ENCODE data around the gene FANCD2OS. TPM values are rescaled to one million over a fixed set of nuclear protein-coding genes. Genes with fewer than 3 reads are reported as not detected.
"Not testable (repeated sequence)": the region's sequence is repeated elsewhere in the genome, so short reads cannot be mapped to it uniquely, and the experiment has no call there.

Gene FANCD2OS
- total and polyA plus RNA-seq, 4 donors = not detected

DNA sequence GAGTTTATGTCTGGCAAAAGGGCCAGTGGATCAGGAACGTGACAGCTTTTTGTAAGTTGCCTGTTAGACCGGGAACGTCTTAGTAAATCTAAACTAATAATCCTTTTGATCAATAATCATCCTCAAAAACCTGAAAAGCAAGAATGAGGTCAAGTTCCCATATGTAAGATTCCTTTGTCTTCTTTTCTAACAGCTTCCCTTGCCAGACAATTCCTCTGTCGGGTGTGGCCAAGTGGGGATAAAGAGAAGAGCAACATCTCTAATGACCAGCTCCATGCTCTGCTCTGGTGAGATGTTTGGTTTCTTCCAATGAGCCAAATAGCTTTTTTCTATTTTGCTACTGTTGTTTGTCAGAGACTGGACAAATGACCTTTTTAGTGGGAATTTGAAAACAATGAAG is 19.8 kb downstream of the FANCD2OS start:
- intact Hi-C loops (cut with DNase I) = no loop called here
- Histone ChIP-seq H3K36me3 (ENCODE audit: control insufficient read depth in 1 of 2, insufficient read depth in 2 of 2, low read length in 1 of 2) (no peaks in the 10 kb centered on the region), H3K9me3 (ENCODE audit: control insufficient read depth, low read length) (no peaks in the 10 kb centered on the region), H3K4me3 (ENCODE audit: low read length in 2 of 2) (no peak overlapping the region), H3K27me3 (ENCODE audit: control insufficient read depth in 1 of 2, insufficient read depth in 2 of 2, low read length in 1 of 2) (no peaks in the 10 kb centered on the region), H3K4me1 (ENCODE audit: control insufficient read depth in 1 of 2, insufficient read depth in 2 of 2, low read length in 2 of 2) (no peaks in the 10 kb centered on the region), H3K27ac (ENCODE audit: low read depth in 1 of 2, low read length in 2 of 2) (no peak overlapping the region)
- DNase-seq (no peak), ATAC-seq (ENCODE audit: low FRiP score) (no peak)
- 93 to 94% methylated on average over 4 of the region's 4 CpGs for WGBS, 2 donors

DNA sequence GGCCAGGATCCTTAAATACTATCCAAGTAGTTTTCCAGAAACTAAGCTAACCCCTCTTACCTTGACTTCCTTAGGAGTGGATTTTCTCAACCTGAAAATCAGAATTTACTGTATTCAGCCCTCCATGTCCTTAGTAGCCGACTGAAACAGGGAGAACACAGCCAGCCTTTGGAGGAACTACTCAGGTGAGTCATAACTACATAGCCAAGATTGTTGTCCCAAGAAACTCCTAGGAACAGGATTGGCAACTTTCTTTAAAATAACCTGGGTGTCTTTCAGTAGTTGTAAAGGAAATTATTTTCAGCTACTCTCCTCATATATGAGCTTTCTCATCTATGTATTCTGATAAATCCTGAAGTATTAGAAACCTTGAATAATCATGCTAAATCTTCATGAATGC is 22.3 kb downstream of the FANCD2OS start:
- intact Hi-C loops (cut with DNase I) = no loop called here
- H3K27ac ChIP-seq (ENCODE audit: low read depth in 1 of 2, low read length in 2 of 2) = no peak overlapping the region
- H3K27me3 ChIP-seq (ENCODE audit: control insufficient read depth in 1 of 2, insufficient read depth in 2 of 2, low read length in 1 of 2) = no peaks in the 10 kb centered on the region
- H3K9me3 ChIP-seq (ENCODE audit: control insufficient read depth, low read length) = no peaks in the 10 kb centered on the region
- 95 to 97% methylated on average over 1 of the region's 1 CpG for WGBS, 2 donors
- H3K36me3 ChIP-seq (ENCODE audit: control insufficient read depth in 1 of 2, insufficient read depth in 2 of 2, low read length in 1 of 2) = no peaks in the 10 kb centered on the region
- H3K4me1 ChIP-seq (ENCODE audit: control insufficient read depth in 1 of 2, insufficient read depth in 2 of 2, low read length in 2 of 2) = no peaks in the 10 kb centered on the region
- no peak for ATAC-seq (ENCODE audit: low FRiP score)
- no peak overlapping the region for H3K4me3 ChIP-seq (ENCODE audit: low read length in 2 of 2)
- DNase-seq = no peak

DNA sequence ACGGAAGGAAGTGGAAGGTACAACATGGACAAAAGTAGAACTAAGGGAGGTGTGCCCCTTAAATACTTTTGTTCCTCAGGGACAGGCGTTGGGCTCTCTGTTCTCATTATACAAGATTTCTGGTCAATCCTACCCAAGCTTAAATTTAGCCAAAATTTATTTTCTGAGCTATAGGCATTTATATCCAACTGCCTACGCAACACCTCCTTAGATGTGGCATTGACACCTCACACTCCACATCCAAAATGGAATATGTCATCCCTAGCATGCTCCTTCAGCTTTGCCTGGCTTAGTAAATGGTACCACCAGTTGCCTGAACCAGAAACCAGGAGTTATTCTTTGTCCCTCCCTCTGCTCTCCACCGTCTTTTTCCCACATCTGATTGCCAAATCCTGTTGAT is 26.2 kb downstream of the FANCD2OS start:
- no peaks in the 10 kb centered on the region for H3K36me3 ChIP-seq (ENCODE audit: control insufficient read depth in 1 of 2, insufficient read depth in 2 of 2, low read length in 1 of 2)
- DNase-seq (no peak), ATAC-seq (ENCODE audit: low FRiP score) (no peak)
- H3K27ac ChIP-seq (ENCODE audit: low read depth in 1 of 2, low read length in 2 of 2) = no peak overlapping the region
- H3K27me3 ChIP-seq (ENCODE audit: control insufficient read depth in 1 of 2, insufficient read depth in 2 of 2, low read length in 1 of 2) = no peaks in the 10 kb centered on the region
- no peaks in the 10 kb centered on the region for H3K4me1 ChIP-seq (ENCODE audit: control insufficient read depth in 1 of 2, insufficient read depth in 2 of 2, low read length in 2 of 2)
- H3K4me3 ChIP-seq (ENCODE audit: low read length in 2 of 2) = no peak overlapping the region
- intact Hi-C loops (cut with DNase I) = no loop called here
- WGBS, 2 donors = 89 to 92% methylated on average over 4 of the region's 4 CpGs
- H3K9me3 ChIP-seq (ENCODE audit: control insufficient read depth, low read length) = no peaks in the 10 kb centered on the region

DNA sequence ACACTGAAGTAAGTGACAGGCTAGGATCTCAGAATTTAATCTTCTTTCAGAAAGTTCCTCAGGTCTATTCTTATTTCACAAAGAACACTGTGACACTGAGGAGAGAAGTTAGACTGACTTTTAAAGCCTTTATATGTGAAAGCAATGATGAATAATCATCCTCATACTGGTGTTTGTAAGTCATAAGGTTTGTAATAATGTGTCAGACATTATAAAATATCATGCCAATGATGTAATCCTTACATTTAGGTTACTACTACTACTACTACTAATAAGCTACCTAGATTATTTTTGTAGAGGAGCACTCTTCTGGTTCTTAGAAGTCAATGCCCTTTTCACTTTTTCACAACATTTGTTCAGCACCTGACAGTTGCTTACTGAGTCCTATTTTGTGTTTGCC is 33.4 kb downstream of the FANCD2OS start:
- intact Hi-C loops (cut with DNase I) = no loop called here
- H3K36me3 ChIP-seq (ENCODE audit: control insufficient read depth in 1 of 2, insufficient read depth in 2 of 2, low read length in 1 of 2) = no peaks in the 10 kb centered on the region
- H3K27ac ChIP-seq (ENCODE audit: low read depth in 1 of 2, low read length in 2 of 2) = no peak overlapping the region
- H3K4me1 ChIP-seq (ENCODE audit: control insufficient read depth in 1 of 2, insufficient read depth in 2 of 2, low read length in 2 of 2) = no peaks in the 10 kb centered on the region
- no peak for ATAC-seq (ENCODE audit: low FRiP score)
- no peak overlapping the region for H3K4me3 ChIP-seq (ENCODE audit: low read length in 2 of 2)
- no peaks in the 10 kb centered on the region for H3K27me3 ChIP-seq (ENCODE audit: control insufficient read depth in 1 of 2, insufficient read depth in 2 of 2, low read length in 1 of 2)
- DNase-seq = no peak
- no peaks in the 10 kb centered on the region for H3K9me3 ChIP-seq (ENCODE audit: control insufficient read depth, low read length)

DNA sequence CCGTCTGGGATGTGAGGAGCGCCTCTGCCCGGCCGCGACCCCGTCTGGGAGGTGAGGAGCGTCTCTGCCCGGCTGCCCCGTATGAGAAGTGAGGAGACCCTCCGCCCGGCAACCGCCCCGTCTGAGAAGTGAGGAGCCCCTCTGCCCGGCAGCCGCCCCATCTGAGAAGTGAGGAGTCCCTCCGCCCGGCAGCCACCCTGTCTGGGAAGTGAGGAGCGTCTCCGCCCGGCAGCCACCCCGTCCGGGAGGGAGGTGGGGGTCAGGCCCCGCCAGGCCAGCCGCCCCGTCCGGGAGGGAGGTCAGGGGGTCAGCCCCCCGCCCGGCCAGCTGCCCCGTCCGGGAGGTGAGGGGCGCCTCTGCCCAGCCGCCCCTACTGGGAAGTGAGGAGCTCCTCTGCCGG is 38.0 kb downstream of the FANCD2OS start:
- 96 to 97% methylated on average over 19 to 32 of the region's 33 CpGs for WGBS, 2 donors
- ATAC-seq (ENCODE audit: low FRiP score); intact Hi-C loops (cut with DNase I): not testable (repeated sequence)

DNA sequence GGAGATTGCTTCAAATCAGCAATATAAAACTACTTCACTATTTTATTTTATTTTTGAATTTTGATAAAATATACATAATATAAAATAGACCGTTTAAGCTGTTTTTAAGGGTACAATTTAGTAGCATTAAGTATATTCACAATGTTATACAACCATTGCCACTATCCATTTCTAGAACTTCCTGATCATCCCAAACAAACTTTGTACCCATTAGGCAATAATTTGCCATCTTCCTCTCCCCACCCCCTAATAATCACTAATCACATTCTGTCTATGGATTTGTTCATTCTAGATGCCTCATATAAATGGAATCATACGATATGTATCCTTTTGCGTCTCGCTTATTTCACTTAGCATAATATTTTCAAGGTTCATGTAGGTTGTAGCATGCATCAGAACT is 53.0 kb downstream of the FANCD2OS start:
- no peaks in the 10 kb centered on the region for H3K27me3 ChIP-seq (ENCODE audit: control insufficient read depth in 1 of 2, insufficient read depth in 2 of 2, low read length in 1 of 2)
- H3K4me3 ChIP-seq (ENCODE audit: low read length in 2 of 2) = no peak overlapping the region
- ATAC-seq (ENCODE audit: low FRiP score) (no peak), DNase-seq (no peak)
- H3K27ac ChIP-seq (ENCODE audit: low read depth in 1 of 2, low read length in 2 of 2) = no peak overlapping the region
- intact Hi-C loops (cut with DNase I) = no loop called here
- H3K4me1 ChIP-seq (ENCODE audit: control insufficient read depth in 1 of 2, insufficient read depth in 2 of 2, low read length in 2 of 2) = no peaks in the 10 kb centered on the region
- WGBS, 2 donors = 95% methylated on average over 4 of the region's 4 CpGs
- no peaks in the 10 kb centered on the region for H3K36me3 ChIP-seq (ENCODE audit: control insufficient read depth in 1 of 2, insufficient read depth in 2 of 2, low read length in 1 of 2)
- no peaks in the 10 kb centered on the region for H3K9me3 ChIP-seq (ENCODE audit: control insufficient read depth, low read length)

More for the DNA sequence above, 38.0 kb downstream of the FANCD2OS start:
- H3K4me3 ChIP-seq (ENCODE audit: low read length in 2 of 2); H3K27ac ChIP-seq (ENCODE audit: low read depth in 1 of 2, low read length in 2 of 2); DNase-seq; H3K27me3 ChIP-seq (ENCODE audit: control insufficient read depth in 1 of 2, insufficient read depth in 2 of 2, low read length in 1 of 2); H3K4me1 ChIP-seq (ENCODE audit: control insufficient read depth in 1 of 2, insufficient read depth in 2 of 2, low read length in 2 of 2); H3K36me3 ChIP-seq (ENCODE audit: control insufficient read depth in 1 of 2, insufficient read depth in 2 of 2, low read length in 1 of 2); H3K9me3 ChIP-seq (ENCODE audit: control insufficient read depth, low read length): not testable (repeated sequence)

Other genes starting within 250 kb of the FANCD2OS start
- gene CIDEC, start 228.0 kb downstream of the FANCD2OS start, total RNA-seq = under 1 TPM in 1 of 2 donors, not detected in 1; 0.87 TPM
- 10 to 100 TPM in 1 of 2 donors, 1 to 10 TPM in 1; 1.1 to 75.3 TPM for gene CIDEC, start 228.0 kb downstream of the FANCD2OS start, polyA plus RNA-seq
- gene JAGN1, start 217.6 kb downstream of the FANCD2OS start, total RNA-seq = 10 to 100 TPM; 19.8 to 22.7 TPM
- 10 to 100 TPM; 26.0 to 34.1 TPM for gene JAGN1, start 217.6 kb downstream of the FANCD2OS start, polyA plus RNA-seq
- 10 to 100 TPM; 11.0 to 13.7 TPM for gene IL17RE, start 205.4 kb downstream of the FANCD2OS start, total RNA-seq
- gene IL17RE, start 205.4 kb downstream of the FANCD2OS start, polyA plus RNA-seq = 10 to 100 TPM in 1 of 2 donors, 1 to 10 TPM in 1; 7.0 to 14.5 TPM
- gene IL17RC, start 191.2 kb downstream of the FANCD2OS start, total RNA-seq = 10 to 100 TPM; 25.6 to 33.8 TPM
- gene IL17RC, start 191.2 kb downstream of the FANCD2OS start, polyA plus RNA-seq = 100 to 1,000 TPM in 1 of 2 donors, 1 to 10 TPM in 1; 8.6 to 108 TPM
- 10 to 100 TPM; 30.8 to 44.3 TPM for gene CRELD1, start 174.4 kb downstream of the FANCD2OS start, total RNA-seq
- 10 to 100 TPM; 35.7 to 36.2 TPM for gene CRELD1, start 174.4 kb downstream of the FANCD2OS start, polyA plus RNA-seq
- gene PRRT3, start 155.8 kb downstream of the FANCD2OS start, total RNA-seq = 1 to 10 TPM; 1.7 to 2.1 TPM
- 1 to 10 TPM in 1 of 2 donors, under 1 TPM in 1; 0.25 to 2.4 TPM for gene PRRT3, start 155.8 kb downstream of the FANCD2OS start, polyA plus RNA-seq
- 10 to 100 TPM; 47.8 to 48.8 TPM for gene EMC3, start 121.4 kb downstream of the FANCD2OS start, total RNA-seq
- gene EMC3, start 121.4 kb downstream of the FANCD2OS start, polyA plus RNA-seq = 10 to 100 TPM; 26.3 to 55.8 TPM
- gene FANCD2, start 81.8 kb downstream of the FANCD2OS start, total RNA-seq = 1 to 10 TPM; 1.9 to 5.4 TPM
- 1 to 10 TPM in 1 of 2 donors, not detected in 1; 4.7 TPM for gene FANCD2, start 81.8 kb downstream of the FANCD2OS start, polyA plus RNA-seq
- 100 to 1,000 TPM; 103 to 108 TPM for gene BRK1, start 7.4 kb upstream of the FANCD2OS start, total RNA-seq
- 100 to 1,000 TPM; 287 to 372 TPM for gene BRK1, start 7.4 kb upstream of the FANCD2OS start, polyA plus RNA-seq
- gene VHL, start 33.5 kb upstream of the FANCD2OS start, total RNA-seq = 10 to 100 TPM; 26.8 to 36.8 TPM
- gene VHL, start 33.5 kb upstream of the FANCD2OS start, polyA plus RNA-seq = 10 to 100 TPM; 14.1 to 18.8 TPM
- 1 to 10 TPM; 7.1 to 8.3 TPM for gene IRAK2, start 56.7 kb upstream of the FANCD2OS start, total RNA-seq
- 1 to 10 TPM; 1.7 to 2.5 TPM for gene IRAK2, start 56.7 kb upstream of the FANCD2OS start, polyA plus RNA-seq
- 10 to 100 TPM; 30.8 to 36.3 TPM for gene TATDN2, start 140.2 kb upstream of the FANCD2OS start, total RNA-seq
- gene TATDN2, start 140.2 kb upstream of the FANCD2OS start, polyA plus RNA-seq = 10 to 100 TPM; 14.0 to 14.4 TPM
- gene GHRL, start 184.7 kb upstream of the FANCD2OS start, total RNA-seq = 1 to 10 TPM; 1.6 to 1.7 TPM
- under 1 TPM in 1 of 2 donors, not detected in 1; 0.36 TPM for gene GHRL, start 184.7 kb upstream of the FANCD2OS start, polyA plus RNA-seq
- 10 to 100 TPM; 88.8 to 95.6 TPM for gene SEC13, start 212.9 kb upstream of the FANCD2OS start, total RNA-seq
- 100 to 1,000 TPM; 114 to 121 TPM for gene SEC13, start 212.9 kb upstream of the FANCD2OS start, polyA plus RNA-seq